Fibroblast of lung (primary cell): ENCODE results near the gene RPL22L1. TPM values are rescaled to one million over a fixed set of nuclear protein-coding genes. Genes with fewer than 3 reads are reported as not detected.

ENCODE experiments used
- DNase-seq, 2 donors: peaks; one replicate each; pipeline versions ENCODE4 v3.0.0 to v3.0.0-alpha.2; 2010; ENCODE audit warnings: low read depth in 2 of 2
- H2AFZ ChIP-seq: 2 replicates; pipeline ENCODE4 v1.5.1; 2012; ENCODE audit warnings: low read length, control low read depth, inconsistent platforms
- H3K27ac ChIP-seq: 2 replicates; pipeline ENCODE4 v1.5.1; 2011; ENCODE audit warnings: low read length, control low read depth; ENCODE audit not compliant: insufficient read depth
- H3K27me3 ChIP-seq: 2 replicates; pipeline ENCODE4 v1.5.1; 2011; ENCODE audit warnings: mild to moderate bottlenecking, low read length; ENCODE audit not compliant: control insufficient read depth, insufficient read depth
- H3K36me3 ChIP-seq: 2 replicates; pipeline ENCODE4 v1.5.1; 2011; ENCODE audit warnings: low read length; ENCODE audit not compliant: control insufficient read depth, insufficient read depth
- H3K4me1 ChIP-seq: 2 replicates; pipeline ENCODE4 v1.5.1; 2011; ENCODE audit warnings: low read length; ENCODE audit not compliant: control insufficient read depth, insufficient read depth; ENCODE audit errors: extremely low read depth
- H3K4me2 ChIP-seq: 2 replicates; pipeline ENCODE4 v1.5.1; 2011; ENCODE audit warnings: low read length, control low read depth; ENCODE audit not compliant: insufficient read depth; ENCODE audit errors: extremely low read depth
- H3K4me3 ChIP-seq, 4 experiments: fragments of 200-600 bp in 1 of 4; sonication (generic) in 1 of 4; replicated peaks in 1 of 4; 2 replicates each; pipeline ENCODE4 v1.5.1; 2011 to 2016; ENCODE audit warnings: low read length in 4 of 4, low read depth in 3 of 4, mild to moderate bottlenecking in 3 of 4, control low read depth in 2 of 4, inconsistent platforms in 1 of 4, mixed read lengths in 1 of 4; ENCODE audit not compliant: insufficient read depth in 1 of 4; ENCODE audit errors: control extremely low read depth in 1 of 4
- H3K79me2 ChIP-seq: 2 replicates; pipeline ENCODE4 v1.5.1; 2012; ENCODE audit warnings: mild to moderate bottlenecking, low read length, inconsistent platforms; ENCODE audit not compliant: control insufficient read depth, insufficient read depth
- H3K9ac ChIP-seq: 2 replicates; pipeline ENCODE4 v1.5.1; 2011; ENCODE audit warnings: mild to moderate bottlenecking, low read length, control low read depth; ENCODE audit not compliant: insufficient read depth
- H3K9me3 ChIP-seq: 2 replicates; pipeline ENCODE4 v1.5.1; 2012; ENCODE audit warnings: low read depth, low read length; ENCODE audit not compliant: control insufficient read depth, insufficient read depth
- H4K20me1 ChIP-seq: 2 replicates; pipeline ENCODE4 v1.5.1; 2011; ENCODE audit warnings: low read length; ENCODE audit not compliant: control insufficient read depth, insufficient read depth; ENCODE audit errors: extremely low read depth
- CTCF ChIP-seq, 2 donors: IDR thresholded peaks in 1 of 2; conservative IDR thresholded peaks in 1 of 2; 1 replicate in 1 of 2; 2 replicates in 1 of 2; pipeline ENCODE4 v1.5.1; 2011 to 2012; ENCODE audit warnings: low read length in 2 of 2, control low read depth in 1 of 2, inconsistent platforms in 1 of 2, low read depth in 1 of 2, mild to moderate bottlenecking in 1 of 2
- EZH2 ChIP-seq: IDR thresholded peaks from 2 replicates; pipeline ENCODE4 v1.5.1; 2012; ENCODE audit warnings: low read length, control low read depth, mild to moderate bottlenecking; ENCODE audit errors: missing control alignments
- polyA plus RNA-seq, 2 donors: library from polyadenylated mRNA; depleted of rRNA in 1 of 2; stranded (reverse) in 1 of 2; unstranded in 1 of 2; fragments of >200 nt; gene quantifications; 2 replicates each; pipeline ENCODE4 v1.2.1, GENCODE V29; 2011 to 2012; ENCODE audit warnings: missing spikeins in 1 of 2
- total RNA-seq: library from RNA; depleted of rRNA; stranded (reverse); fragments of >200 nt; gene quantifications from 2 replicates; pipeline ENCODE4 v1.2.1, GENCODE V29; 2014

Gene RPL22L1
- total and polyA plus RNA-seq, 2 donors (not counting 1 experiment from before 2014, with no cell fraction given), result 71.2 to 241 TPM

GRCh38 chr3:170867143-170867937 lies 2.7 kb downstream of the RPL22L1 start:
- H3K27ac ChIP-seq, result no peak overlapping the region
- peak overlapping the region; percentile 79 for H3K4me2 ChIP-seq
- H3K9me3 ChIP-seq, result no peaks in the 10 kb centered on the region
- H2AFZ ChIP-seq, result no peak overlapping the region
- peaks cover 2% of the 10 kb centered on the region for H4K20me1 ChIP-seq
- peak in 1 of 2 donors; percentile 17 for DNase-seq
- TF ChIP-seq EZH2, result no peak
- no peak for TF ChIP-seq CTCF (conservative IDR thresholded peaks at IDR 0.05 in 1 of 2, IDR thresholded peaks at IDR 0.05 in 1 of 2; ENCODE audit: low read depth in 1 of 2, low read length in 2 of 2)
- peaks cover 1% of the 10 kb centered on the region for H3K36me3 ChIP-seq
- H3K27me3 ChIP-seq, result no peaks in the 10 kb centered on the region
- peaks cover 3% of the 10 kb centered on the region for H3K4me1 ChIP-seq
- H3K4me3 ChIP-seq, result peak overlapping the region in 2 of 4 experiments; percentile 86 to 87
- H3K9ac ChIP-seq, result no peak overlapping the region
- H3K79me2 ChIP-seq, result peaks cover 19% of the 10 kb centered on the region

- H3K4me2 ChIP-seq, result no peak overlapping the region
These were observed 3.5 kb downstream of the RPL22L1 start for GRCh38 chr3:170866499-170866898.

More at GRCh38 chr3:170866499-170866898, 3.5 kb downstream of the RPL22L1 start:
- H3K4me3 ChIP-seq, result no peak overlapping the region
- no peak overlapping the region for H3K9ac ChIP-seq
- H2AFZ ChIP-seq, result no peak overlapping the region
- DNase-seq, result no peak
- H3K27me3 ChIP-seq, result no peaks in the 10 kb centered on the region
- peaks cover 1% of the 10 kb centered on the region for H3K36me3 ChIP-seq
- H3K79me2 ChIP-seq, result peaks cover 19% of the 10 kb centered on the region
- H3K9me3 ChIP-seq, result no peaks in the 10 kb centered on the region
- TF ChIP-seq EZH2 (no peak), CTCF (conservative IDR thresholded peaks at IDR 0.05 in 1 of 2, IDR thresholded peaks at IDR 0.05 in 1 of 2; ENCODE audit: low read depth in 1 of 2, low read length in 2 of 2) (no peak)
- H3K27ac ChIP-seq, result no peak overlapping the region
- peaks cover 3% of the 10 kb centered on the region for H3K4me1 ChIP-seq
- H4K20me1 ChIP-seq, result peaks cover 2% of the 10 kb centered on the region
